A673 (cell line): Measurements from ENCODE around the gene CCER1. TPM values are rescaled to one million over a fixed set of nuclear protein-coding genes. Genes with fewer than 3 reads are reported as not detected.

Experiments used
- BruUV-seq: library from RNA; stranded (reverse); fragments of 400-500 nt; replicated peaks from 2 replicates; lab custom pipeline; 2021; lab: Mats Ljungman, UMichigan
- CTCF ChIA-PET: fragments of 300-600 bp; sonication (Branson Sonifier 250); formaldehyde crosslinking; loops from one replicate; lab custom pipeline; 2022; ENCODE audit warnings: antibody characterized with exemption; lab: Charles Lee
- POLR2A ChIA-PET: fragments of 300-600 bp; sonication (Branson Sonifier 250); formaldehyde crosslinking; loops from one replicate; lab custom pipeline; 2022; ENCODE audit warnings: antibody characterized with exemption; ENCODE audit not compliant: low non-redundant PET; lab: Charles Lee
- DNase-seq: peaks from one replicate; pipeline ENCODE4 v3.0.0-alpha.2; 2015; ENCODE audit warnings: low spot score
- H3K27ac ChIP-seq: fragments of 200-600 bp; sonication (generic); 2 replicates; pipeline ENCODE4 v1.5.1; 2016; ENCODE audit warnings: mixed run types, low read depth, mild to moderate bottlenecking, mixed read lengths, antibody characterized with exemption, low read length; ENCODE audit not compliant: poor library complexity, severe bottlenecking
- H3K27me3 ChIP-seq: fragments of 200-600 bp; sonication (generic); replicated peaks from 2 replicates; pipeline ENCODE4 v1.6.1; 2017; ENCODE audit warnings: mixed run types, low read depth, mild to moderate bottlenecking, mixed read lengths, antibody characterized with exemption, low read length; ENCODE audit not compliant: insufficient read depth, poor library complexity
- H3K36me3 ChIP-seq: fragments of 200-600 bp; sonication (generic); 2 replicates; pipeline ENCODE4 v1.6.1; 2016; ENCODE audit warnings: mixed run types, mild to moderate bottlenecking, mixed read lengths, antibody characterized with exemption, low read length; ENCODE audit not compliant: insufficient read depth, poor library complexity, severe bottlenecking
- H3K4me1 ChIP-seq: fragments of 200-600 bp; sonication (generic); 2 replicates; pipeline ENCODE4 v1.6.1; 2017; ENCODE audit warnings: mixed run types, mild to moderate bottlenecking, mixed read lengths, antibody characterized with exemption, low read length; ENCODE audit not compliant: insufficient read depth, poor library complexity, severe bottlenecking
- H3K4me3 ChIP-seq: fragments of 200-600 bp; sonication (generic); 2 replicates; pipeline ENCODE4 v1.5.1; 2016; ENCODE audit warnings: low read depth, mixed run types, mild to moderate bottlenecking, mixed read lengths, low read length; ENCODE audit not compliant: poor library complexity, severe bottlenecking
- H3K9me3 ChIP-seq: fragments of 200-600 bp; sonication (generic); 2 replicates; pipeline ENCODE4 v1.6.1; 2016; ENCODE audit warnings: mixed run types, low read depth, mild to moderate bottlenecking, mixed read lengths, antibody characterized with exemption, low read length; ENCODE audit not compliant: poor library complexity, severe bottlenecking
- EZH2 ChIP-seq: fragments of 200-600 bp; sonication (generic); IDR thresholded peaks from 2 replicates; pipeline ENCODE4 v1.6.1; 2017; ENCODE audit warnings: borderline replicate concordance, low read depth, mild to moderate bottlenecking, mixed read lengths, antibody characterized with exemption, low read length; ENCODE audit not compliant: poor library complexity, severe bottlenecking
- intact Hi-C: fragments of 100-400 bp; cut with micrococcal nuclease; formaldehyde crosslinking; loops from one replicate; pipeline ENCODE4 v1.10.0; 2022; ENCODE audit not compliant: unreplicated experiment
- total RNA-seq: library from RNA; stranded (reverse); gene quantifications from 2 replicates; pipeline ENCODE4 v1.2.3, GENCODE V29; 2021
- TF ChIP-seq, protein P1 (sequence below): fragments of 300-800, 200-600 bp; sonication (generic); conservative IDR thresholded peaks from 2 replicates; pipeline ENCODE4 v1.5.1; 2017; ENCODE audit warnings: low read depth, mild to moderate bottlenecking, antibody characterized with exemption, low read length, moderate library complexity, mixed read lengths

CCER1 gene
- total RNA-seq, 1 experiment from 2014 or later, result not detected

- ChIA-PET CTCF (no interaction called here), POLR2A (no interaction called here)
- BruUV-seq, result no TSS peak
- H3K4me1 ChIP-seq, result no peaks in the 10 kb centered on the region
- no peaks in the 10 kb centered on the region for H3K36me3 ChIP-seq
- intact Hi-C loops, result no loop called here
- no peaks in the 10 kb centered on the region for H3K9me3 ChIP-seq
- no peak overlapping the region for H3K4me3 ChIP-seq
- no peak overlapping the region for H3K27ac ChIP-seq
- TF ChIP-seq EZH2, result no peak
- TF ChIP-seq, protein P1, sequence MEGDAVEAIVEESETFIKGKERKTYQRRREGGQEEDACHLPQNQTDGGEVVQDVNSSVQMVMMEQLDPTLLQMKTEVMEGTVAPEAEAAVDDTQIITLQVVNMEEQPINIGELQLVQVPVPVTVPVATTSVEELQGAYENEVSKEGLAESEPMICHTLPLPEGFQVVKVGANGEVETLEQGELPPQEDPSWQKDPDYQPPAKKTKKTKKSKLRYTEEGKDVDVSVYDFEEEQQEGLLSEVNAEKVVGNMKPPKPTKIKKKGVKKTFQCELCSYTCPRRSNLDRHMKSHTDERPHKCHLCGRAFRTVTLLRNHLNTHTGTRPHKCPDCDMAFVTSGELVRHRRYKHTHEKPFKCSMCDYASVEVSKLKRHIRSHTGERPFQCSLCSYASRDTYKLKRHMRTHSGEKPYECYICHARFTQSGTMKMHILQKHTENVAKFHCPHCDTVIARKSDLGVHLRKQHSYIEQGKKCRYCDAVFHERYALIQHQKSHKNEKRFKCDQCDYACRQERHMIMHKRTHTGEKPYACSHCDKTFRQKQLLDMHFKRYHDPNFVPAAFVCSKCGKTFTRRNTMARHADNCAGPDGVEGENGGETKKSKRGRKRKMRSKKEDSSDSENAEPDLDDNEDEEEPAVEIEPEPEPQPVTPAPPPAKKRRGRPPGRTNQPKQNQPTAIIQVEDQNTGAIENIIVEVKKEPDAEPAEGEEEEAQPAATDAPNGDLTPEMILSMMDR, result no peak
- no peak for DNase-seq
- H3K27me3 ChIP-seq, result no peaks in the 10 kb centered on the region
These were observed 14.9 kb upstream of the CCER1 start for GRCh38 chr12:90969851-90970250.

- Histone ChIP-seq H3K4me1 (no peaks in the 10 kb centered on the region), H3K9me3 (no peaks in the 10 kb centered on the region), H3K27me3 (no peaks in the 10 kb centered on the region), H3K4me3 (no peak overlapping the region), H3K36me3 (no peaks in the 10 kb centered on the region), H3K27ac (no peak overlapping the region)
- ChIA-PET CTCF (no interaction called here), POLR2A (no interaction called here)
- BruUV-seq, result no TSS peak
- intact Hi-C loops, result no loop called here
- DNase-seq, result no peak
- TF ChIP-seq, protein P1, result no peak
- no peak for TF ChIP-seq EZH2
These were observed 14.4 kb upstream of the CCER1 start for GRCh38 chr12:90969346-90969745.

DNA sequence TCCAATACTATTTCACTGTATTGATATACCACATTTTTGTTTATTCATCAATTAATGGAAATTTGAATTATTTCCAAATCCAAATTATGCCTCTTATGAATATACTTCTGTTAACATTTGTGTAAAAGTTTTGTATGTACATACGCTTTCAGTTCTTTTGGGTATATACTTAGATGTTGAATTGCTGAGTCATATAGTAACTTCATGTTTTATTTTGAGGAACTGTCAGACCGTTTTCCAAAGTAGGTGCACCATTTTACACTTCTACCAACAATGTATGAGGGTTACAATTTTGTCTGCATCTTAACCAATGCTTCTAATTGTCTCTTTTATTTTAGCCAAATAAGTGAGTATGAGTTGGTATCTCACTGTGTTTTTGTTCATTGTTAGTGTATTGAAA is 10.2 kb upstream of the CCER1 start:
- no peak for DNase-seq
- CTCF ChIA-PET, result no interaction called here
- Histone ChIP-seq H3K4me1 (no peaks in the 10 kb centered on the region), H3K4me3 (no peak overlapping the region), H3K27me3 (no peaks in the 10 kb centered on the region), H3K36me3 (no peaks in the 10 kb centered on the region), H3K9me3 (no peaks in the 10 kb centered on the region), H3K27ac (no peak overlapping the region)
- BruUV-seq, result no TSS peak
- POLR2A ChIA-PET, result no interaction called here
- intact Hi-C loops, result no loop called here
- no peak for TF ChIP-seq EZH2
- TF ChIP-seq, protein P1, result no peak
